K562 (cell line): ENCODE data around the gene PDHB. TPM values are rescaled to one million over a fixed set of nuclear protein-coding genes. Genes with fewer than 3 reads are reported as not detected.

ENCODE experiments used
- ATAC-seq: fragments of 200-7000 bp; cut with Tn5 transposase; 3 replicates; pipeline ENCODE4 v1.9.1; 2020; ENCODE audit warnings: moderate library complexity
- BruUV-seq: library from RNA; stranded (reverse); fragments of 400-500 nt; replicated peaks from 2 replicates; lab custom pipeline; 2021; lab: Mats Ljungman, UMichigan
- CTCF ChIA-PET: fragments of 300-600 bp; formaldehyde crosslinking; extraction: SDS; loops from one replicate; lab custom pipeline; 2021; ENCODE audit warnings: low intra/inter-chr PET ratio; lab: Yijun Ruan, JAX
- POLR2A ChIA-PET: fragments of 300-600, 350-650 bp; sonication (Branson Sonifier 250); formaldehyde crosslinking; extraction: SDS; loops from one replicate; lab custom pipeline; 2021; ENCODE audit warnings: antibody characterized with exemption, inconsistent platforms; lab: Yijun Ruan, JAX
- DNase-seq, 4 experiments: peaks; one replicate each; pipeline versions ENCODE4 v3.0.0 to v3.0.0-alpha.2; 2011 to 2018; ENCODE audit warnings: low spot score in 3 of 4, mixed read lengths in 3 of 4; ENCODE audit errors: extremely low read depth in 1 of 4
- FAIRE-seq: peaks from 2 replicates; lab custom pipeline; 2011; peaks lifted over from hg19 to GRCh38; lab: Jason Lieb, UNC
- H2AFZ ChIP-seq: 2 replicates; pipeline ENCODE4 v1.6.0; 2011; ENCODE audit warnings: low read depth, low read length, control low read depth, inconsistent platforms
- H3K27ac ChIP-seq: fragments of 200-600 bp; 3 replicates; pipeline ENCODE4 v1.8.0; 2011; ENCODE audit warnings: low read depth, mild to moderate bottlenecking, control low read depth, inconsistent platforms, low read length, moderate library complexity, mixed read lengths; ENCODE audit errors: extremely low read depth
- H3K27me3 ChIP-seq, 2 experiments: fragments of 300-600 bp in 1 of 2; 2 replicates in 1 of 2; 3 replicates in 1 of 2; pipeline versions ENCODE4 v1.6.0 to v1.8.0; 2011; ENCODE audit warnings: inconsistent platforms in 2 of 2, low read length in 2 of 2, mild to moderate bottlenecking in 1 of 2, mixed read lengths in 1 of 2, moderate library complexity in 1 of 2; ENCODE audit not compliant: control insufficient read depth in 2 of 2, insufficient read depth in 2 of 2
- H3K36me3 ChIP-seq: fragments of 300-600 bp; 3 replicates; pipeline ENCODE4 v1.8.0; 2011; ENCODE audit warnings: mild to moderate bottlenecking, low read length, inconsistent platforms; ENCODE audit not compliant: control insufficient read depth, insufficient read depth
- H3K4me1 ChIP-seq, 2 experiments: fragments of 200-600 bp in 1 of 2; replicated peaks in 1 of 2; 2 replicates in 1 of 2; 3 replicates in 1 of 2; pipeline versions ENCODE4 v1.5.1 to v1.8.0; 2011; ENCODE audit warnings: inconsistent platforms in 2 of 2, low read length in 2 of 2, mild to moderate bottlenecking in 1 of 2, mixed read lengths in 1 of 2, moderate library complexity in 1 of 2; ENCODE audit not compliant: control insufficient read depth in 2 of 2, insufficient read depth in 2 of 2
- H3K4me2 ChIP-seq: 2 replicates; pipeline ENCODE4 v1.6.1; 2011; ENCODE audit warnings: low read length, control low read depth, inconsistent platforms, mixed read lengths; ENCODE audit not compliant: insufficient read depth
- H3K4me3 ChIP-seq: fragments of 200-600 bp; sonication (generic), shearing (Covaris generic); 2 replicates; pipeline ENCODE4 v1.5.1; 2016; ENCODE audit warnings: control low read depth, inconsistent platforms
- H3K79me2 ChIP-seq: fragments of 200-600 bp; 3 replicates; pipeline ENCODE4 v1.8.0; 2011; ENCODE audit warnings: low read length, inconsistent platforms; ENCODE audit not compliant: control insufficient read depth, insufficient read depth
- H3K9ac ChIP-seq, 2 experiments: 2 replicates each; pipeline versions ENCODE4 v1.6.0 to v1.6.1; 2011; ENCODE audit warnings: low read depth in 2 of 2, low read length in 2 of 2, control low read depth in 1 of 2, inconsistent platforms in 1 of 2, mild to moderate bottlenecking in 1 of 2, mixed read lengths in 1 of 2; ENCODE audit not compliant: insufficient read depth in 1 of 2
- H3K9me1 ChIP-seq: one replicate; pipeline ENCODE4 v1.6.0; 2011; ENCODE audit warnings: inconsistent platforms, mild to moderate bottlenecking, low read length, moderate library complexity; ENCODE audit not compliant: control insufficient read depth, insufficient read depth
- H3K9me3 ChIP-seq: replicated peaks from 2 replicates; pipeline ENCODE4 v1.5.1; 2011; ENCODE audit warnings: low read depth, low read length, inconsistent platforms; ENCODE audit not compliant: control insufficient read depth, insufficient read depth
- H4K20me1 ChIP-seq: replicated peaks from 2 replicates; pipeline ENCODE4 v1.6.1; 2011; ENCODE audit warnings: low read length, inconsistent platforms, mixed read lengths; ENCODE audit not compliant: control insufficient read depth, insufficient read depth
- MTA3 ChIP-seq: fragments of 450-650 bp; formaldehyde crosslinking; IDR thresholded peaks from 2 replicates; pipeline ENCODE4 v1.6.1; 2017; ENCODE audit warnings: mild to moderate bottlenecking, borderline replicate concordance
- RFX1 ChIP-seq: fragments of 450-650 bp; IDR thresholded peaks from 2 replicates; pipeline ENCODE4 v1.6.1; 2016; ENCODE audit warnings: mild to moderate bottlenecking, moderate library complexity
- WGBS: fragments of 100-300 bp; shearing (Covaris generic); methylation state at CpG from one replicate; pipeline ENCODE4 v1.1.6; 2016; ENCODE audit warnings: low coverage, mixed read lengths; ENCODE audit not compliant: insufficient coverage; ENCODE audit errors: missing lambda C conversion rate; 5-methylcytosine and 5-hydroxymethylcytosine counted together
- in situ Hi-C: fragments of 300-500 bp; cut with MboI; formaldehyde crosslinking; loops from 4 replicates; pipeline ENCODE4 v1.15.0; 2018; ENCODE audit warnings: inconsistent platforms, mixed read lengths
- intact Hi-C: fragments of 100-400 bp; cut with micrococcal nuclease; formaldehyde crosslinking; loops from 2 replicates; pipeline ENCODE4 v1.14.2; 2022
- polyA plus RNA-seq, 8 experiments: library from polyadenylated mRNA; depleted of rRNA in 4 of 8; stranded (reverse) in 5 of 8; unstranded in 3 of 8; fragments of >200 nt; fragmentation: Nextera tagmentation in 2 of 8; fragmentation: Illumina TruSeq in 1 of 8; extraction: Ambion mirVana in 2 of 8; extraction: Trizol in 1 of 8; gene quantifications; 2 replicates each; pipeline versions ENCODE4 v1.2.1 to v1.2.3, GENCODE V29; 2011 to 2014; ENCODE audit warnings: inconsistent platforms in 1 of 8, missing spikeins in 1 of 8
- total RNA-seq, 7 experiments: library from RNA; depleted of rRNA in 6 of 7; stranded (reverse); fragments of >200 nt in 6 of 7; fragmentation: Illumina TruSeq in 2 of 7; extraction: Trizol in 2 of 7; gene quantifications; 2 replicates each; pipeline versions ENCODE4 v1.2.1 to v1.2.3, GENCODE V29; 2011 to 2021; ENCODE audit warnings: low replicate concordance in 1 of 7
- TF ChIP-seq, protein P1 (sequence below): fragments of 250-450 bp; sonication (Bioruptor Pico); IDR thresholded peaks from 2 replicates; pipeline ENCODE4 v1.8.0; 2022; ENCODE audit warnings: inconsistent platforms, mild to moderate bottlenecking, moderate library complexity, borderline replicate concordance
- TF ChIP-seq, protein P2 (sequence below): fragments of 250-450 bp; sonication (Bioruptor Pico); IDR thresholded peaks from 2 replicates; pipeline ENCODE4 v1.8.0; 2021; ENCODE audit warnings: moderate library complexity, mild to moderate bottlenecking, inconsistent platforms
- TF ChIP-seq, protein P3 (sequence below): sonication (generic); formaldehyde crosslinking; IDR thresholded peaks from 2 replicates; pipeline ENCODE4 v1.9.0; 2022; ENCODE audit warnings: mild to moderate bottlenecking, missing genetic modification reagents
- TF ChIP-seq, protein P4 (sequence below), 2 experiments: IDR thresholded peaks in 1 of 2; conservative IDR thresholded peaks in 1 of 2; 2 replicates each; pipeline ENCODE4 v1.6.1; 2016; ENCODE audit warnings: low read depth in 2 of 2, mild to moderate bottlenecking in 1 of 2, missing compliant biosample characterization in 1 of 2, missing genetic modification characterization in 1 of 2, moderate library complexity in 1 of 2
- TF ChIP-seq, protein P5 (sequence below): fragments of 450-650 bp; IDR thresholded peaks from 2 replicates; pipeline ENCODE4 v1.6.1; 2016; ENCODE audit warnings: low read depth

Gene PDHB
- total and polyA plus RNA-seq, 9 of the 15 experiments (the other 6 are each of a cell fraction or from before 2014, with no cell fraction given) = 51.2 to 178 (median 85.2) TPM

DNA sequence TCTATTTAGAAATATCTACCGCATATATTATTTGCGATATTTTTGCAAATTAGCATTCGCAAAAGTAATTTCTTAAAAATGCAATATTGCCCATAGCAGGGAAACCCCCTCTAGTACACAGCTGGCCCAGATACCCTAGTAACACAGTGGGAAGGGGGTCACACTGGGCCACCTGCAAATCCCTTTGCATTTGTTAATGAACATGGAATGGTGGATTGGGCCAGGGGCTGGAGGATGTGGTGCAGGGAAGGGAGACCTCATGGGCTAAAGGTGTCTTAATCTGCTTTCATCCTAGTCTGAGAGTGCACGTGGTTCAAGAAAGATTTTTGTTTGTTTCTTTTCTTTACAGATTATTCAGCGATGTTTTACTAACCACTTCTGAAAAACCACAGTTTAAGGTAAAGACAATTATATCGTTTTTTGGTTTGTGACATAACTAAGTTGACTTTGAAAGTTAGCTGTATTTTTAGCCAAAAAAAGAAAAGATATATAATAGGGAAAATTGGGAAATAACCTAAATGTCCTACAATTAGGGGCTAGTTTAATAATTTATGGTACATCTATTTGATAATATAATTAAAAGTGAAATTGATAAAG, 30.0 kb downstream of the PDHB start:
- no peak overlapping the region for H2AFZ ChIP-seq
- H3K36me3 ChIP-seq = peaks cover 8% of the 10 kb centered on the region; the same call in 1 of the 3 replicates
- in situ Hi-C loops (no loop called here), intact Hi-C loops (no loop called here)
- no peaks in the 10 kb centered on the region for H3K9me3 ChIP-seq
- no peaks in the 10 kb centered on the region for H4K20me1 ChIP-seq
- no peak overlapping the region for H3K9ac ChIP-seq
- BruUV-seq = no TSS peak
- H3K4me2 ChIP-seq = no peak overlapping the region
- ChIA-PET CTCF (no interaction called here), POLR2A (no interaction called here)
- FAIRE-seq (no peak), DNase-seq (no peak), ATAC-seq (no peak)
- 73% methylated on average over 6 of the region's 6 CpGs for WGBS
- H3K9me1 ChIP-seq = no peaks in the 10 kb centered on the region
- no peaks in the 10 kb centered on the region for H3K27me3 ChIP-seq
- no peaks in the 10 kb centered on the region for H3K79me2 ChIP-seq
- H3K4me3 ChIP-seq = no peak overlapping the region
- TF ChIP-seq, protein P1, sequence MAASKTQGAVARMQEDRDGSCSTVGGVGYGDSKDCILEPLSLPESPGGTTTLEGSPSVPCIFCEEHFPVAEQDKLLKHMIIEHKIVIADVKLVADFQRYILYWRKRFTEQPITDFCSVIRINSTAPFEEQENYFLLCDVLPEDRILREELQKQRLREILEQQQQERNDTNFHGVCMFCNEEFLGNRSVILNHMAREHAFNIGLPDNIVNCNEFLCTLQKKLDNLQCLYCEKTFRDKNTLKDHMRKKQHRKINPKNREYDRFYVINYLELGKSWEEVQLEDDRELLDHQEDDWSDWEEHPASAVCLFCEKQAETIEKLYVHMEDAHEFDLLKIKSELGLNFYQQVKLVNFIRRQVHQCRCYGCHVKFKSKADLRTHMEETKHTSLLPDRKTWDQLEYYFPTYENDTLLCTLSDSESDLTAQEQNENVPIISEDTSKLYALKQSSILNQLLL (CRISPR knock-in tag) = no peak
- TF ChIP-seq, protein P2, sequence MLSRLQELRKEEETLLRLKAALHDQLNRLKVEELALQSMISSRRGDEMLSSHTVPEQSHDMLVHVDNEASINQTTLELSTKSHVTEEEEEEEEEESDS = no peak
- no peak for TF ChIP-seq RFX1
- TF ChIP-seq, protein P3, sequence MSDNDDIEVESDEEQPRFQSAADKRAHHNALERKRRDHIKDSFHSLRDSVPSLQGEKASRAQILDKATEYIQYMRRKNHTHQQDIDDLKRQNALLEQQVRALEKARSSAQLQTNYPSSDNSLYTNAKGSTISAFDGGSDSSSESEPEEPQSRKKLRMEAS (CRISPR knock-in tag) = no peak
- TF ChIP-seq, protein P4, sequence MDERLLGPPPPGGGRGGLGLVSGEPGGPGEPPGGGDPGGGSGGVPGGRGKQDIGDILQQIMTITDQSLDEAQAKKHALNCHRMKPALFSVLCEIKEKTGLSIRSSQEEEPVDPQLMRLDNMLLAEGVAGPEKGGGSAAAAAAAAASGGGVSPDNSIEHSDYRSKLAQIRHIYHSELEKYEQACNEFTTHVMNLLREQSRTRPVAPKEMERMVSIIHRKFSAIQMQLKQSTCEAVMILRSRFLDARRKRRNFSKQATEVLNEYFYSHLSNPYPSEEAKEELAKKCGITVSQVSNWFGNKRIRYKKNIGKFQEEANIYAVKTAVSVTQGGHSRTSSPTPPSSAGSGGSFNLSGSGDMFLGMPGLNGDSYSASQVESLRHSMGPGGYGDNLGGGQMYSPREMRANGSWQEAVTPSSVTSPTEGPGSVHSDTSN (CRISPR knock-in tag; IDR thresholded peaks at IDR 0.05; ENCODE audit: low read depth) = no peak
- TF ChIP-seq, protein P4 (tag; conservative IDR thresholded peaks at IDR 0.05; ENCODE audit: low read depth) = no peak
- TF ChIP-seq, protein P5, sequence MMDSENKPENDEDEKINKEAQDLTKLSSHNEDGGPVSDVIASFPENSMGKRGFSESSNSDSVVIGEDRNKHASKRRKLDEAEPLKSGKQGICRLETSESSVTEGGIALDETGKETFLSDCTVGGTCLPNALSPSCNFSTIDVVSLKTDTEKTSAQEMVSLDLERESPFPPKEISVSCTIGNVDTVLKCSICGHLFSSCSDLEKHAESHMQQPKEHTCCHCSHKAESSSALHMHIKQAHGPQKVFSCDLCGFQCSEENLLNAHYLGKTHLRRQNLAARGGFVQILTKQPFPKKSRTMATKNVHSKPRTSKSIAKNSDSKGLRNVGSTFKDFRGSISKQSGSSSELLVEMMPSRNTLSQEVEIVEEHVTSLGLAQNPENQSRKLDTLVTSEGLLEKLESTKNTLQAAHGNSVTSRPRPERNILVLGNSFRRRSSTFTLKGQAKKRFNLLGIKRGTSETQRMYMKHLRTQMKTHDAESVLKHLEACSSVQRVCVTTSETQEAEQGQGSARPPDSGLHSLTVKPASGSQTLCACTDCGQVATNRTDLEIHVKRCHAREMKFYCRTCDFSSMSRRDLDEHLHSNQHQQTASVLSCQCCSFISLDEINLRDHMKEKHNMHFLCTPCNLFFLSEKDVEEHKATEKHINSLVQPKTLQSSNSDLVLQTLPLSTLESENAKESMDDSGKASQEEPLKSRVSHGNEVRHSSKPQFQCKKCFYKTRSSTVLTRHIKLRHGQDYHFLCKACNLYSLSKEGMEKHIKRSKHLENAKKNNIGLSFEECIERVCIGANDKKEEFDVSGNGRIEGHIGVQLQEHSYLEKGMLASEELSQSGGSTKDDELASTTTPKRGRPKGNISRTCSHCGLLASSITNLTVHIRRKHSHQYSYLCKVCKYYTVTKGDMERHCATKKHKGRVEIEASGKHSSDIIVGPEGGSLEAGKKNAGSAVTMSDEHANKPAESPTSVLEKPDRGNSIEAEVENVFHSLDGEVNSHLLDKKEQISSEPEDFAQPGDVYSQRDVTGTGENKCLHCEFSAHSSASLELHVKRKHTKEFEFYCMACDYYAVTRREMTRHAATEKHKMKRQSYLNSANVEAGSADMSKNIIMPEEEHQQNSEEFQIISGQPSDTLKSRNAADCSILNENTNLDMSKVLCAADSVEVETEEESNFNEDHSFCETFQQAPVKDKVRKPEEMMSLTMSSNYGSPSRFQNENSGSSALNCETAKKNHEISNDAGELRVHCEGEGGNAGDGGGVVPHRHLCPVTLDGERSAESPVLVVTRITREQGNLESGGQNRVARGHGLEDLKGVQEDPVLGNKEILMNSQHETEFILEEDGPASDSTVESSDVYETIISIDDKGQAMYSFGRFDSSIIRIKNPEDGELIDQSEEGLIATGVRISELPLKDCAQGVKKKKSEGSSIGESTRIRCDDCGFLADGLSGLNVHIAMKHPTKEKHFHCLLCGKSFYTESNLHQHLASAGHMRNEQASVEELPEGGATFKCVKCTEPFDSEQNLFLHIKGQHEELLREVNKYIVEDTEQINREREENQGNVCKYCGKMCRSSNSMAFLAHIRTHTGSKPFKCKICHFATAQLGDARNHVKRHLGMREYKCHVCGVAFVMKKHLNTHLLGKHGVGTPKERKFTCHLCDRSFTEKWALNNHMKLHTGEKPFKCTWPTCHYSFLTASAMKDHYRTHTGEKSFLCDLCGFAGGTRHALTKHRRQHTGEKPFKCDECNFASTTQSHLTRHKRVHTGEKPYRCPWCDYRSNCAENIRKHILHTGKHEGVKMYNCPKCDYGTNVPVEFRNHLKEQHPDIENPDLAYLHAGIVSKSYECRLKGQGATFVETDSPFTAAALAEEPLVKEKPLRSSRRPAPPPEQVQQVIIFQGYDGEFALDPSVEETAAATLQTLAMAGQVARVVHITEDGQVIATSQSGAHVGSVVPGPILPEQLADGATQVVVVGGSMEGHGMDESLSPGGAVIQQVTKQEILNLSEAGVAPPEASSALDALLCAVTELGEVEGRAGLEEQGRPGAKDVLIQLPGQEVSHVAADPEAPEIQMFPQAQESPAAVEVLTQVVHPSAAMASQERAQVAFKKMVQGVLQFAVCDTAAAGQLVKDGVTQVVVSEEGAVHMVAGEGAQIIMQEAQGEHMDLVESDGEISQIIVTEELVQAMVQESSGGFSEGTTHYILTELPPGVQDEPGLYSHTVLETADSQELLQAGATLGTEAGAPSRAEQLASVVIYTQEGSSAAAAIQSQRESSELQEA = no peak
- no peak for TF ChIP-seq MTA3
- H3K4me1 ChIP-seq = no peaks in the 10 kb centered on the region; a peak in 1 of 5 replicates
- H3K27ac ChIP-seq = no peak overlapping the region
